Erythroblast (primary cell): ENCODE data around the gene SGSH.

Experiments
- GATA1 ChIP-seq: IDR thresholded peaks from 2 replicates; pipeline ENCODE4 v1.6.1; 2011; ENCODE audit warnings: low read depth, mild to moderate bottlenecking, control low read depth, low read length, moderate library complexity
- POLR2A ChIP-seq: IDR thresholded peaks from 2 replicates; pipeline ENCODE4 v1.6.1; 2011; ENCODE audit warnings: mild to moderate bottlenecking, low read length

DNA sequence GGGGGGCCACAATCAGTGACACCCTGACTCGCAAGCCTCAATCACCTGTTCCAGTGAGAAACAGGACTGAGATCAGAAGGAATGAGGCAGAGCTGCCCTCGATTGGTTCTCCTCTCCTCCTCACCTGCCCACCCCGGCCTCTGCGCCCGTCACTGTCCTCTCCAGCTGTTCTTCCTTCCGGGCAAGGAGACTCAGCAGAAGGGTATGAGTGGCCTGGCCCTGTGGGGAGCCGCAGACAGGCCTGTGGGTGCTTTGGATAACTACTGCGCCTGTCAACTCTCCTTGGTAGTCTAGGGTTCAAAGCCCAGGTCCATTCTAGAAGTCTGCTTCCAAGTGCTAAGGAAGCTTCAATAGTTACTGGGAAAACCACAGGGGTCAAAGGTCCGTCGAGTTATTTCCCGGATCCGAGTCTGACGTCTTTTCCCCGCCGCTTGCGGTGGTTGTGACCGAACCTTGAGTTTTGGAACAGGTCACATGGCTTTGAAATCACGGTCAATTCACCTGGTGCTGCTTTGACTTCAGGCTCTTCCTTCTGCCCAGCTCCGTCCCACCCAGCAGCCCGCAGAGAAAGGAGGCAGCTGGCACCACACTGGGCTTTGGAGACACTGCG, 42.0 kb downstream of the SGSH start:
- TF ChIP-seq GATA1: no peak
- no peak for TF ChIP-seq POLR2A
